CD4-positive, alpha-beta T cell (primary cell): ENCODE measurements around the gene RXFP1. TPM values are rescaled to one million over a fixed set of nuclear protein-coding genes. Genes with fewer than 3 reads are reported as not detected.

Source experiments
- ATAC-seq: fragments of 200-7000 bp; cut with Tn5 transposase; one replicate; pipeline ENCODE4 v1.10.0; 2022; ENCODE audit warnings: mild to moderate bottlenecking; ENCODE audit not compliant: poor library complexity
- CTCF ChIA-PET: fragments of 350-600 bp; sonication (Branson Sonifier 250); formaldehyde crosslinking; loops from one replicate; lab custom pipeline; 2021; ENCODE audit warnings: antibody characterized with exemption, inconsistent platforms; lab: Charles Lee
- POLR2A ChIA-PET: fragments of 350-600 bp; sonication (Branson Sonifier 250); formaldehyde crosslinking; loops from one replicate; lab custom pipeline; 2021; ENCODE audit warnings: antibody characterized with exemption, inconsistent platforms; lab: Charles Lee
- DNase-seq, 14 experiments: peaks; one replicate each; pipeline ENCODE4 v3.0.0-alpha.2; 2013 to 2020; ENCODE audit warnings: mixed read lengths in 2 of 14
- H3K27ac ChIP-seq, 2 donors: one replicate each; pipeline versions ENCODE4 v1.5.1 to v1.7.0; 2013; ENCODE audit warnings: low read length in 2 of 2, low read depth in 1 of 2, mild to moderate bottlenecking in 1 of 2
- H3K27me3 ChIP-seq, 2 experiments: 1 replicate in 1 of 2; 2 replicates in 1 of 2; pipeline versions ENCODE4 v1.6.1 to v1.7.0; 2013; ENCODE audit warnings: low read length in 2 of 2, control low read depth in 1 of 2, mild to moderate bottlenecking in 1 of 2, moderate library complexity in 1 of 2; ENCODE audit not compliant: insufficient read depth in 2 of 2, control insufficient read depth in 1 of 2
- H3K36me3 ChIP-seq: one replicate; pipeline ENCODE4 v1.6.1; 2013; ENCODE audit warnings: low read length, control low read depth; ENCODE audit not compliant: insufficient read depth
- H3K4me1 ChIP-seq: one replicate; pipeline ENCODE4 v1.6.1; 2013; ENCODE audit warnings: low read length, control low read depth; ENCODE audit not compliant: insufficient read depth
- H3K4me3 ChIP-seq: one replicate; pipeline ENCODE4 v1.5.1; 2013; ENCODE audit warnings: mild to moderate bottlenecking, low read length, moderate library complexity
- H3K9me3 ChIP-seq, 2 experiments: 1 replicate in 1 of 2; 2 replicates in 1 of 2; pipeline versions ENCODE4 v1.6.1 to v1.7.0; 2013; ENCODE audit warnings: low read length in 2 of 2, mild to moderate bottlenecking in 2 of 2, control low read depth in 1 of 2, moderate library complexity in 1 of 2; ENCODE audit not compliant: control insufficient read depth in 1 of 2, insufficient read depth in 1 of 2
- H3K27ac Mint-ChIP-seq: one replicate; pipeline ENCODE4 v1.8.0; 2020; ENCODE audit warnings: mixed read lengths
- H3K27me3 Mint-ChIP-seq: one replicate; pipeline ENCODE4 v1.8.0; 2021; ENCODE audit warnings: mixed read lengths
- H3K36me3 Mint-ChIP-seq: one replicate; pipeline ENCODE4 v1.8.0; 2021; ENCODE audit warnings: low read depth, mixed read lengths
- H3K4me1 Mint-ChIP-seq: one replicate; pipeline ENCODE4 v1.8.0; 2021; ENCODE audit warnings: low read depth, mixed read lengths
- H3K4me3 Mint-ChIP-seq: one replicate; pipeline ENCODE4 v1.8.0; 2020; ENCODE audit warnings: mild to moderate bottlenecking, mixed read lengths
- H3K9me3 Mint-ChIP-seq: one replicate; pipeline ENCODE4 v1.8.0; 2020; ENCODE audit warnings: mixed read lengths
- intact Hi-C, 2 experiments: fragments of 100-400 bp; cut with DNase I in 1 of 2; cut with micrococcal nuclease in 1 of 2; formaldehyde crosslinking; loops; one replicate each; pipeline versions ENCODE4 v1.15.1 to v1.9.0; 2023 to 2025; cut with DNase I, micrococcal nuclease
- total RNA-seq, 174 experiments: library from RNA in 2 of 174; stranded (reverse) in 2 of 174; gene quantifications; one replicate each; pipeline ENCODE4 v1.2.3 and lab custom pipeline; 2021 to 2026
- TF ChIP-seq, protein P1 (sequence below): fragments of 200-600 bp; IDR thresholded peaks from one replicate; pipeline ENCODE4 v1.8.0; 2022; ENCODE audit warnings: antibody characterized with exemption, mild to moderate bottlenecking

RXFP1 gene
- total RNA-seq, 2 experiments from 2014 or later: not detected

- POLR2A ChIA-PET: no interaction called here
- Histone ChIP-seq H3K27me3 (no peaks in the 10 kb centered on the region), H3K27ac (no peak overlapping the region), H3K36me3 (no peaks in the 10 kb centered on the region), H3K9me3 (no peaks in the 10 kb centered on the region), H3K4me3 (no peak overlapping the region), H3K4me1 (no peaks in the 10 kb centered on the region)
- H3K9me3 Mint-ChIP-seq: no peaks in the 10 kb centered on the region
- TF ChIP-seq, protein P1, sequence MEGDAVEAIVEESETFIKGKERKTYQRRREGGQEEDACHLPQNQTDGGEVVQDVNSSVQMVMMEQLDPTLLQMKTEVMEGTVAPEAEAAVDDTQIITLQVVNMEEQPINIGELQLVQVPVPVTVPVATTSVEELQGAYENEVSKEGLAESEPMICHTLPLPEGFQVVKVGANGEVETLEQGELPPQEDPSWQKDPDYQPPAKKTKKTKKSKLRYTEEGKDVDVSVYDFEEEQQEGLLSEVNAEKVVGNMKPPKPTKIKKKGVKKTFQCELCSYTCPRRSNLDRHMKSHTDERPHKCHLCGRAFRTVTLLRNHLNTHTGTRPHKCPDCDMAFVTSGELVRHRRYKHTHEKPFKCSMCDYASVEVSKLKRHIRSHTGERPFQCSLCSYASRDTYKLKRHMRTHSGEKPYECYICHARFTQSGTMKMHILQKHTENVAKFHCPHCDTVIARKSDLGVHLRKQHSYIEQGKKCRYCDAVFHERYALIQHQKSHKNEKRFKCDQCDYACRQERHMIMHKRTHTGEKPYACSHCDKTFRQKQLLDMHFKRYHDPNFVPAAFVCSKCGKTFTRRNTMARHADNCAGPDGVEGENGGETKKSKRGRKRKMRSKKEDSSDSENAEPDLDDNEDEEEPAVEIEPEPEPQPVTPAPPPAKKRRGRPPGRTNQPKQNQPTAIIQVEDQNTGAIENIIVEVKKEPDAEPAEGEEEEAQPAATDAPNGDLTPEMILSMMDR: no peak
- H3K27me3 Mint-ChIP-seq: peaks cover 12% of the 10 kb centered on the region
- no peaks in the 10 kb centered on the region for H3K36me3 Mint-ChIP-seq
- DNase-seq (no peak), ATAC-seq (no peak)
- no peak overlapping the region for H3K4me3 Mint-ChIP-seq
- CTCF ChIA-PET: no interaction called here
- H3K27ac Mint-ChIP-seq: no peak overlapping the region
- H3K4me1 Mint-ChIP-seq: no peaks in the 10 kb centered on the region
- intact Hi-C loops: no loop called here
Measured at GRCh38 chr4:158538176-158538575, 16.5 kb downstream of the RXFP1 start.

DNA sequence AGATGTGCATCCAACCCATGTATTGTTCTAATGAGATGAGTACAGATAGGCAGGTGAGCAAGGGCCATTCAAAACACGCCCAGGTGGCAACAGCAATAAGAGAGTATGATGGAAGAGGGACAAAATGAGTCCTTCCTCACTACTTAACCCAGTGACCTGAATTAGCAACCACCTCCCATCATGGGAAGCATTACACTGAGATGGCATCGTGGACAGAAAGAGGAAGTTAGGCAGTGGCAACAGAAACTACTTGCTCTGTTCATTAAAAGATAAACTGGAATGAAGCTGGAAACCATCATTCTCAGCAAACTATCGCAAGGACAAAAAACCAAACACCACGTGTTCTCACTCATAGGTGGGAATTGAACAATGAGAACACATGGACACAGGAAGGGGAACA is 17.2 kb downstream of the RXFP1 start:
- Mint-ChIP-seq H3K36me3 (no peaks in the 10 kb centered on the region), H3K27ac (no peak overlapping the region), H3K9me3 (no peaks in the 10 kb centered on the region), H3K4me1 (no peaks in the 10 kb centered on the region), H3K27me3 (peaks cover 12% of the 10 kb centered on the region), H3K4me3 (no peak overlapping the region)
- POLR2A ChIA-PET: no interaction called here
- intact Hi-C loops: no loop called here
- Histone ChIP-seq H3K4me3 (no peak overlapping the region), H3K9me3 (no peaks in the 10 kb centered on the region), H3K4me1 (no peaks in the 10 kb centered on the region), H3K27ac (no peak overlapping the region), H3K36me3 (no peaks in the 10 kb centered on the region), H3K27me3 (no peaks in the 10 kb centered on the region)
- no peak for ATAC-seq
- TF ChIP-seq, protein P1: no peak
- CTCF ChIA-PET: no interaction called here
- peak in 2 of 14 experiments; percentile 15 to 19 for DNase-seq

DNA sequence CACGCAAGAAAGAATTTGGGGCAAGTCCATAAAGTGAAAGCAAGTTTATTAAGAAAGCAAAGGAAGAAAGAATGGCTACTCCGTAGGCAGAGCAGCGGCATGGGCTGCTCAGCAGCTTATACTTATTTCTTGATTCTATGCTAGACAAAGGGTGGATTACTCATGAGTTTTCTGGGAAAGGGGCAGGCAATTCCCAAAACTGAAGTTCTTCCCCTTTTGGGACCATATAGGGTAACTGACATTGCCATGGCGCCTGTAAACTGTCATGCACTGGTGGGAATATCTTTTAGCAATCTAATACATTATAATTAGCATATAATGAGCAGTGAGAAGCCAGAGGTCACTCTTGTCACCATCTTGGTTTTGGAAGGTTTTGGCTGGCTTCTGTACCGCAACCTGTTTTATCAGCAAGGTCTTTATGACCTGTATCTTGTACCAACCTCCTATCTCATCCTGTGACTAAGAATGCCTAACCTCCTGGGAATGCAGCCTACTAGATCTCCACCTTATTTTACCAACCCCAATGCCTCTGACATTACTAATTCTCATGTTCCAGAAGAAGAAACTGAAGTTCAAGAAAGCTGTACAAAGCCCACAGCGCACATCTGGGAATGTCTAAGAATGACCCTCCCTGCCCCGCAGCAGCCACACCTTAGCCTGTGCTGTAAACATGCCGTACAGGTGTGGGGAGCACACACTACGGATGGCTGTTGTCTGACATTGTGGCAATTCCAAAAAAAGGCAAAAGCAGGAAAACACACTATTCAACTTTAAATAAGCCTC is 18.6 kb downstream of the RXFP1 start:
- H3K9me3 Mint-ChIP-seq: no peaks in the 10 kb centered on the region
- H3K4me3 Mint-ChIP-seq: no peak overlapping the region
- no peaks in the 10 kb centered on the region for H3K4me1 Mint-ChIP-seq
- H3K4me1 ChIP-seq: no peaks in the 10 kb centered on the region
- no peak for ATAC-seq
- peaks cover 12% of the 10 kb centered on the region for H3K27me3 Mint-ChIP-seq
- no peaks in the 10 kb centered on the region for H3K9me3 ChIP-seq
- no peaks in the 10 kb centered on the region for H3K36me3 ChIP-seq
- no peak overlapping the region for H3K4me3 ChIP-seq
- TF ChIP-seq, protein P1: no peak
- H3K27ac Mint-ChIP-seq: no peak overlapping the region
- no peaks in the 10 kb centered on the region for H3K36me3 Mint-ChIP-seq
- H3K27ac ChIP-seq: no peak overlapping the region
- ChIA-PET CTCF (no interaction called here), POLR2A (no interaction called here)
- intact Hi-C loops: no loop called here
- DNase-seq: no peak
- no peaks in the 10 kb centered on the region for H3K27me3 ChIP-seq
